Measurements from ENCODE around the gene SEL1L3.

SEL1L3 gene

GRCh38 chr4:25861951-25862410 is 807 bp downstream of the SEL1L3 start:
- H3K9ac ChIP-seq: no peak overlapping the region
- H3K9me3 ChIP-seq (ENCODE audit: control insufficient read depth, low read length): no peaks in the 10 kb centered on the region
- no peaks in the 10 kb centered on the region for H3K79me2 ChIP-seq
- no peak for TF ChIP-seq CTCF (IDR thresholded peaks at IDR 0.05)
- H3K27me3 ChIP-seq (ENCODE audit: control insufficient read depth, insufficient read depth, low read length): no peaks in the 10 kb centered on the region
- peak overlapping the region; percentile 76 for H2AFZ ChIP-seq
- H3K4me2 ChIP-seq (ENCODE audit: low read length): peak overlapping the region; percentile 85
- peak overlapping the region; percentile 64 for H3K4me3 ChIP-seq (ENCODE audit: low read depth, low read length)
- peaks cover 28% of the 10 kb centered on the region for H3K4me1 ChIP-seq
- H3K36me3 ChIP-seq (ENCODE audit: control insufficient read depth, insufficient read depth, low read length): no peaks in the 10 kb centered on the region
- H3K27ac ChIP-seq: peak overlapping the region; percentile 47

DNA sequence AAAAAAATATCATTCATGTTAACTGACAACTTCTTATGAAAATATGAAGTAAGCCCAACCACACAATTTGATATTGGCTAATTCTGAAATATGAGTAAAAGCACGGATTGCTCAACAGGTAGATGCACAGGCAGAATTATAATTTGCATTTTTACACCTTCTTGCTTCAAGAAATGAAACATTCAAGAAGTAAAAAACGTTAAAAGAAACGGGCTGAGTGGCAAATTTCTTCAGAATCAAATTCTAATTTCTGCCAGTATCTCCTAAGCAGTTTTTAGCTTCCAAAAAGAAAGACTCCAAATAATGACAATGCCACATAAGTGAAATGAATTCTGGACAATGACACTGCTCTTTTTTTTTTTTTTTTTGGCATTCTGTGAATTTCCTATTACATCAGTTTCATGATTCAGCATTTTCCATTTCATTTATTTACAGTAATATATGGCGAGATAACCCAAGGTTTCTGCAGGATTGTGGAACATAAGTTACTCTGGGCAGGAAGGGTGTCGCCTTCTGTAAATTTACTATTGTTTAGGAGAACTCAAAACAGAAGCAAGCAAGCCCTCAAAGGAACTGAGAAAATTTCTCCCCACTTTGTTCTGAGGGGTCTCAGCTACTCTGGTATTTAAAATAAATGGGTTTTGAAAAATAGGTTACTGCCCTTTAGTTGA is 1.4 kb downstream of the SEL1L3 start:
- peak overlapping the region; percentile 64 for H3K4me3 ChIP-seq (ENCODE audit: low read depth, low read length)
- peak overlapping the region; percentile 47 for H3K27ac ChIP-seq
- peaks cover 30% of the 10 kb centered on the region for H3K4me1 ChIP-seq
- no peak for TF ChIP-seq CTCF (IDR thresholded peaks at IDR 0.05)
- no peak overlapping the region for H3K9ac ChIP-seq
- H2AFZ ChIP-seq: no peak overlapping the region
- no peaks in the 10 kb centered on the region for H3K36me3 ChIP-seq (ENCODE audit: control insufficient read depth, insufficient read depth, low read length)
- H3K4me2 ChIP-seq (ENCODE audit: low read length): peak overlapping the region; percentile 85
- no peaks in the 10 kb centered on the region for H3K9me3 ChIP-seq (ENCODE audit: control insufficient read depth, low read length)
- no peaks in the 10 kb centered on the region for H3K79me2 ChIP-seq
- no peaks in the 10 kb centered on the region for H3K27me3 ChIP-seq (ENCODE audit: control insufficient read depth, insufficient read depth, low read length)

DNA sequence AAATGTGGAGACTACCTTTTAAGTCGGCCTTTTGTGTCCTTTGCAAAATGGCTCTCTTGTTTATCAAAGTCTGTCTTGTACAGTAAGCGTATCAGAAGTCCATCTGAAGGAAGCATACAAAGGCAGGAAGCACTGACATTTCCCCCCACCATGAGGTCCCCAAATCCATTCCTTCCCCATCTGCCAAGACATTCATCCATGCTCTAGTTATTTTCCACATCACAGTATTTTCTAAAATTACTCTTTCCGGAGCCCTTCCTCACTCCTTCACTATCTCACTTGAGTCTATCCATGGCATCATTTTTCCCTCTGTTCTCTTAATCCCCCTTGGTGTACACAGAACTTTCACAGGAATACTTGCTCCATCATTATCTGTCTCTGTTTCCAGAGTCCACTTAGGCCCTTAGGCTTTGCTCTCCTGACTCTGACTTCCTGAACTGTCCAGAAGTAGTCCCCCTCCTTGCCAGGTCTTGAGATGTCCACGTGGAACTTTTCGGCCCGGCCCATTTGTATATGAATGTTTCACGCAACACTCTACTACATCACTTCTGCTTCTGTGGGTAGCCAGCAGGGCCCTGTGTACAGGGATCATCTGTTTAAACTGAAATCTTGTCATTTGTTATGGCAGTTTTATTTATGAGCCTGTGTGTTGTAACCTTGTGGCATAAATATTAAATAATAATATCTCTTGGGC is 2.1 kb downstream of the SEL1L3 start:
- H3K9ac ChIP-seq: no peak overlapping the region
- H3K36me3 ChIP-seq (ENCODE audit: control insufficient read depth, insufficient read depth, low read length): no peaks in the 10 kb centered on the region
- no peaks in the 10 kb centered on the region for H3K79me2 ChIP-seq
- no peak overlapping the region for H3K27ac ChIP-seq
- TF ChIP-seq CTCF (IDR thresholded peaks at IDR 0.05): no peak
- H3K4me2 ChIP-seq (ENCODE audit: low read length): no peak overlapping the region
- H3K4me1 ChIP-seq: peaks cover 34% of the 10 kb centered on the region
- no peak overlapping the region for H3K4me3 ChIP-seq (ENCODE audit: low read depth, low read length)
- H3K9me3 ChIP-seq (ENCODE audit: control insufficient read depth, low read length): no peaks in the 10 kb centered on the region
- H2AFZ ChIP-seq: no peak overlapping the region
- no peaks in the 10 kb centered on the region for H3K27me3 ChIP-seq (ENCODE audit: control insufficient read depth, insufficient read depth, low read length)

- Histone ChIP-seq H3K79me2 (no peaks in the 10 kb centered on the region), H3K4me2 (ENCODE audit: low read length) (peak overlapping the region; percentile 35), H3K4me1 (peaks cover 34% of the 10 kb centered on the region), H3K36me3 (ENCODE audit: control insufficient read depth, insufficient read depth, low read length) (no peaks in the 10 kb centered on the region), H2AFZ (no peak overlapping the region), H3K9me3 (ENCODE audit: control insufficient read depth, low read length) (no peaks in the 10 kb centered on the region), H3K4me3 (ENCODE audit: low read depth, low read length) (no peak overlapping the region), H3K27me3 (ENCODE audit: control insufficient read depth, insufficient read depth, low read length) (no peaks in the 10 kb centered on the region), H3K9ac (no peak overlapping the region), H3K27ac (peak overlapping the region; percentile 89)
- no peak for TF ChIP-seq CTCF (IDR thresholded peaks at IDR 0.05)
Observed at GRCh38 chr4:25859429-25860148, 3.2 kb downstream of the SEL1L3 start.
